ENCODE data around the gene KLRC1. TPM values are rescaled to one million over a fixed set of nuclear protein-coding genes. Genes with fewer than 3 reads are reported as not detected.
"Not testable (repeated sequence)": the region's sequence is repeated elsewhere in the genome, so short reads cannot be mapped to it uniquely, and the experiment has no call there.

Gene KLRC1
- total and polyA plus RNA-seq, 2 of the 13 experiments (the other 11 are each of a cell fraction or from before 2014, with no cell fraction given), result not detected

DNA sequence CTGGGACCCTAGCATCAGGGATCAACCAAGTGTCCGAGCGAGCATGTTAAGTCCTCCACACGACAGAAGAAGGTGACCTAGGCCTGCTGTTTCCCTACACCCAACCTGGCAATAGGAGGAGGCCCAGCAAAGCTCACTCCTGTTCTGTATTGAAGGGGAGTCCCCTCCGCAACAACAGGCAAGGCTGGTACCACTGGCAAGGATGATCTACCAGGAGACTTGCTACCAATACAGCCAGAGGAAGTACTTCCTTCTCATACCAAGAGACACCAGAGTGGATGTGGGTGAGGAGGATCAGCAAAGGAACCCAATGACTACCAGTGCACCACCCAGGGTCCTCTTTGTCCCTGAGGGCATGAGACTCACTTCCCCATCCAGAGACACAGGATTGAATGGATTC is 4.9 kb downstream of the KLRC1 start:
- POLR2A ChIA-PET, result no interaction called here

DNA sequence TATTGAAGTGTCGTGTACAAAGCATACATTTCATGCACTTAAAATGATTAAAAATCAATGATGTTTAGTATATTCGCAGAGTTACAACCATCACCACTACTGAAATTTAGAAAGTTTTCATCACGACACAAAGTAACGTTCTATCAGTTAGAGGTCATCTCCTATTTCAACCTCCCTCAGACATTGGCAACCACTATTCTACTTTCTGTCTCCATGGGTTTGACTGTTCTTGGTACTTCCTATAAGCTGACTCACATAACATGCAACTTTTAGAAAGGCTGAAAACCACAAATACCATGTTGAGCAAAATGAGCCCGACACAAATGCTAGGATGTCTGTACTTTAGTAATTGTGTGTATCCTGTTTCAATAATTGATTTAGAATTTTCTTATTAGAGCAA is 7.1 kb downstream of the KLRC1 start:
- H3K79me2 ChIP-seq (ENCODE audit: insufficient read depth, low read length); H3K36me3 ChIP-seq (replicated peaks in 1 of 2; ENCODE audit: control insufficient read depth in 1 of 2, insufficient read depth in 2 of 2, low read length in 2 of 2); FAIRE-seq; H3K4me2 ChIP-seq (ENCODE audit: low read depth, low read length); DNase-seq (ENCODE audit: low spot score); H4K20me1 ChIP-seq (ENCODE audit: insufficient read depth, low read length); ATAC-seq; H3K9ac ChIP-seq (ENCODE audit: insufficient read depth, low read depth, low read length); intact Hi-C loops (cut with micrococcal nuclease; ENCODE audit: unreplicated experiment); H3K9me3 ChIP-seq (ENCODE audit: low read length); POLR2A ChIA-PET; H3K4me1 ChIP-seq (ENCODE audit: insufficient read depth, low read length); H3K4me3 ChIP-seq (replicated peaks in 1 of 3; ENCODE audit: insufficient read depth in 1 of 3, low read depth in 2 of 3, low read length in 3 of 3); H3K27ac ChIP-seq (ENCODE audit: extremely low read length, insufficient read depth, low read length); H2AFZ ChIP-seq (ENCODE audit: low read length); H3K27me3 ChIP-seq (ENCODE audit: control insufficient read depth in 1 of 2, insufficient read depth in 2 of 2, low read length in 2 of 2); in situ Hi-C loops (cut with HindIII; ENCODE audit: extremely low pct_ligation_motif_present, low pct_unique_long_range_greater_than_20kb); CTCF ChIA-PET (ENCODE audit: low intra/inter-chr PET ratio, low total read pairs); BruUV-seq (replicated peaks): not testable (repeated sequence)
- WGBS (ENCODE audit: low lambda C conversion rate), result 0% methylated on average over 5 of the region's 5 CpGs

More for the DNA sequence above, 4.9 kb downstream of the KLRC1 start:
- intact Hi-C loops (cut with micrococcal nuclease; ENCODE audit: unreplicated experiment), result no loop called here
- H3K4me3 ChIP-seq (replicated peaks in 1 of 3; ENCODE audit: insufficient read depth in 1 of 3, low read depth in 2 of 3, low read length in 3 of 3), result no peak overlapping the region
- FAIRE-seq, result no peak
- WGBS (ENCODE audit: low lambda C conversion rate), result 23% methylated on average over 3 of the region's 4 CpGs
- H3K36me3 ChIP-seq (replicated peaks in 1 of 2; ENCODE audit: control insufficient read depth in 1 of 2, insufficient read depth in 2 of 2, low read length in 2 of 2), result no peaks in the 10 kb centered on the region
- no peak overlapping the region for H3K4me2 ChIP-seq (ENCODE audit: low read depth, low read length)
- no peaks in the 10 kb centered on the region for H3K4me1 ChIP-seq (ENCODE audit: insufficient read depth, low read length)
- TF ChIP-seq MTF1 (CRISPR knock-in tag; IDR thresholded peaks at IDR 0.05), result no peak
- no peak for ATAC-seq
- H2AFZ ChIP-seq (ENCODE audit: low read length), result no peak overlapping the region
- CTCF ChIA-PET (ENCODE audit: low intra/inter-chr PET ratio, low total read pairs), result no interaction called here
- 0 out of 5 replicates have a peak, but pooled peaks cover 0 to 3% of the 10 kb centered on the region in 2 experiments for H3K27me3 ChIP-seq (ENCODE audit: control insufficient read depth in 1 of 2, insufficient read depth in 2 of 2, low read length in 2 of 2)
- no peaks in the 10 kb centered on the region for H3K9me3 ChIP-seq (ENCODE audit: low read length)
- in situ Hi-C loops (cut with HindIII; ENCODE audit: extremely low pct_ligation_motif_present, low pct_unique_long_range_greater_than_20kb), result no loop called here
- no peak for DNase-seq (ENCODE audit: low spot score)
- no peak overlapping the region for H3K9ac ChIP-seq (ENCODE audit: insufficient read depth, low read depth, low read length)
- no peaks in the 10 kb centered on the region for H4K20me1 ChIP-seq (ENCODE audit: insufficient read depth, low read length)
- H3K27ac ChIP-seq (ENCODE audit: extremely low read length, insufficient read depth, low read length), result no peak overlapping the region
- no TSS peak for BruUV-seq (replicated peaks)
- no peaks in the 10 kb centered on the region for H3K79me2 ChIP-seq (ENCODE audit: insufficient read depth, low read length)

DNA sequence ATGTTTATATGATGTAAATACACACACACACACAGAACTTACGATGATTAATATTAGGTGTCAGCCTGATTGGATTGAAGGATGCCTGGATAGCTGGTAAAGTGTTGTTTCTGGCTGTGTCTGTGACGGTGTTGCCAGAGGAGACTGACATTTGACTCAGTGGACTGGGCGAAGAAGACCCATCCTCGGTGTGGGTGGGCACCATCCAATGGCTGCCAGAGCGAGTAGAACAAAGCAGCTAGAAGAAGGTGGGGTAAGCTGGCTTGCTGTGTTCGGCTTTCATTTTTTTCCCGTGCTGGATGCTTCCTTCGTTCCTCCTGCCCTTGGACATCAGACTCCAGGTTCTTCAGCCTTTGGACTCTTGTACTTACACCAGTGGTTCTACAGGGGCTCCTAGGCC is 12.0 kb downstream of the KLRC1 start:
- 72% methylated on average over 8 of the region's 8 CpGs for WGBS (ENCODE audit: low lambda C conversion rate)
- POLR2A ChIA-PET; H3K4me2 ChIP-seq (ENCODE audit: low read depth, low read length); BruUV-seq (replicated peaks); in situ Hi-C loops (cut with HindIII; ENCODE audit: extremely low pct_ligation_motif_present, low pct_unique_long_range_greater_than_20kb); intact Hi-C loops (cut with micrococcal nuclease; ENCODE audit: unreplicated experiment); H2AFZ ChIP-seq (ENCODE audit: low read length); H3K27ac ChIP-seq (ENCODE audit: extremely low read length, insufficient read depth, low read length); H3K9ac ChIP-seq (ENCODE audit: insufficient read depth, low read depth, low read length); H3K4me1 ChIP-seq (ENCODE audit: insufficient read depth, low read length); ATAC-seq; FAIRE-seq; H3K79me2 ChIP-seq (ENCODE audit: insufficient read depth, low read length); H3K4me3 ChIP-seq (replicated peaks in 1 of 3; ENCODE audit: insufficient read depth in 1 of 3, low read depth in 2 of 3, low read length in 3 of 3); H3K36me3 ChIP-seq (replicated peaks in 1 of 2; ENCODE audit: control insufficient read depth in 1 of 2, insufficient read depth in 2 of 2, low read length in 2 of 2); CTCF ChIA-PET (ENCODE audit: low intra/inter-chr PET ratio, low total read pairs); H4K20me1 ChIP-seq (ENCODE audit: insufficient read depth, low read length); DNase-seq (ENCODE audit: low spot score); H3K9me3 ChIP-seq (ENCODE audit: low read length); H3K27me3 ChIP-seq (ENCODE audit: control insufficient read depth in 1 of 2, insufficient read depth in 2 of 2, low read length in 2 of 2): not testable (repeated sequence)
